Fibroblast of pulmonary artery (primary cell): Measurements from ENCODE around the gene USP6NL.

Source experiments
- DNase-seq: peaks from one replicate; pipeline ENCODE4 v3.0.0-alpha.2; 2010; ENCODE audit warnings: low read depth
- H3K4me3 ChIP-seq: replicated peaks from 2 replicates; pipeline ENCODE4 v1.5.1; 2011; ENCODE audit warnings: low read depth, mild to moderate bottlenecking, control low read depth, low read length, moderate library complexity
- CTCF ChIP-seq: IDR thresholded peaks from 2 replicates; pipeline ENCODE4 v1.5.1; 2011; ENCODE audit warnings: mild to moderate bottlenecking, control low read depth, low read length, inconsistent platforms; ENCODE audit errors: missing control alignments

USP6NL gene

DNA sequence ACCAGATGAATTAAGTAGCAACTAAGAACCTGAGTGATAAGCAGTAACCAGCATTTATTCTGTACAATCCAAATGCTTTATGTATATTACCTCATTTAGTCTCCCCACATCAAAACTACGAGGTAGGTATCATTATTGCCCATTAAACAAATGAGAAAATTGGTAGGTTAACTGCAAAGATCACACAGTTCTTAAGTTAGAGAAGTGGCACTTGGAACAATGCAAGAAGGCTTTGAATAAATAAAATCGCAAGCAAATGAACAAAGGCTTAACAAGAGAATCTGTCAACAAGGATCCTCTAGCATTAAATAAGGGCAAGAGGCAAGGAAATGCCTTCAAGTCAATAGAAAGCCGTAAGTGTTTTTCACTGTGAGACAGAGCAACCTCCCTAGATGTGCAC, 70.2 kb downstream of the USP6NL start:
- TF ChIP-seq CTCF: no peak
- no peak overlapping the region for H3K4me3 ChIP-seq
- no peak for DNase-seq

DNA sequence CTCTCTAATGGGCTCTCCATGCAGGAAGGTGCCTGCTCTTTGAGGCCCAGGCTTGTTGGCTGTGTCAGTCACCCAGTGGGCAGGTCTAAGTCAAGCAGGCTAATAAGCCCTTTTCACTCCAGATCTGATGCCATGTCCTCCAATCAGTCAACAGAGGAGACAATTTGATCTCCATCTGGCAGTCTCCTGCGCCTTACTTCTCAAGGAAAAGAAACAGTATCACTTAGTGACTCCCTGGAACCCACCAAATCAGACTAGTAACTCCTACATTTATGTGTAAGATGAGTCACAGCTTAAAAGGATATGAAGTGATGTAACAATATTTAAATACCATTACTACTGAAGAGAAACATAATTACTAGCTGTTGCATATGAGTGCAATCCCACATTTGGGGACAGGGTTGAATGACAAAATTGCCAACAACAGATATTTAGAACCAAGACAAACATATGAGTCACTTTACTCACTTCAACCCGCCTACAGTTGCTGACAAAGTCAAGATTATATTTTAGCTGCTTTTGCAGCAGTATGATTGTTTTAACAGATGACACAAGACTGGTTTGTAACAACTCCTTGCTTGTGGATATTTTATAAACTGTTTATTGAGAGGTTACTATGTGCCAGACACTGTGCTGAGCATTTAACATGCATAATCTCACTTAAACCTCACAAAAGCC, 72.1 kb downstream of the USP6NL start:
- peak; percentile 66 for DNase-seq
- H3K4me3 ChIP-seq: no peak overlapping the region
- no peak for TF ChIP-seq CTCF

- H3K4me3 ChIP-seq: no peak overlapping the region
- DNase-seq: no peak
- TF ChIP-seq CTCF: no peak
Observed at GRCh38 chr10:11538834-11539190, 72.6 kb downstream of the USP6NL start.

- DNase-seq: no peak
- H3K4me3 ChIP-seq: no peak overlapping the region
- TF ChIP-seq CTCF: no peak
Observed at GRCh38 chr10:11536228-11536627, 75.2 kb downstream of the USP6NL start.

GRCh38 chr10:11535346-11535959, 76.0 kb downstream of the USP6NL start:
- no peak overlapping the region for H3K4me3 ChIP-seq
- no peak for DNase-seq

GRCh38 chr10:11533328-11533781, 78.1 kb downstream of the USP6NL start:
- TF ChIP-seq CTCF: peak; percentile 49
- peak; percentile 44 for DNase-seq
- H3K4me3 ChIP-seq: no peak overlapping the region

More at GRCh38 chr10:11535346-11535959, 76.0 kb downstream of the USP6NL start:
- no peak for TF ChIP-seq CTCF

DNA sequence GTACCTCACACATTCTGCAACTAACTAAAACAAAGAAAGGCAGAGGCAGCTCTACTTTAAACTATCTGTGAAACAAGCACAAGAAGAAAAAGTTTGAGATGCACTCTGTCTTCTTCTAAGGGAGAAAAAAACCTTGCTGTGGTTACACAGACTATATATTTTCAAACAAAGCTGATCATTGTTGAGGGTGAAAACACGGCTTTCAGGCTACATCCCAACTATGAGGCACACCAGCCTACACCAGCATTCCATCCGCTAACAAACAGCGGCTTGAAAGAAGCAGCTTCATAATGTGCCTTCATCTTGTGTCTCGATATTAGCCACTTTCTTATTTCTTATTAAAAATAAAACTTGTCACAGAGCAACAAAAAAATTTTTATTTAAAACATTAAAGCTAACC, 79.1 kb downstream of the USP6NL start:
- peak overlapping the region; percentile 24 for H3K4me3 ChIP-seq
- peak; percentile 55 for DNase-seq
- TF ChIP-seq CTCF: no peak
